NCI-H187 (cell line): ENCODE results near the gene DUSP10.

Source experiments
- DNase-seq, 2 experiments: peaks; one replicate each; lab custom pipeline; 2025; lab: John Stamatoyannopoulos, UW

DUSP10 gene

GRCh38 chr1:221693087-221693486, 48.8 kb downstream of the DUSP10 start:
- DNase-seq: no peak

GRCh38 chr1:221692643-221693042, 49.2 kb downstream of the DUSP10 start:
- no peak for DNase-seq

- no peak for DNase-seq
Observed at GRCh38 chr1:221691261-221691660, 50.6 kb downstream of the DUSP10 start.

GRCh38 chr1:221690858-221691257, 51.0 kb downstream of the DUSP10 start:
- DNase-seq: no peak

DNA sequence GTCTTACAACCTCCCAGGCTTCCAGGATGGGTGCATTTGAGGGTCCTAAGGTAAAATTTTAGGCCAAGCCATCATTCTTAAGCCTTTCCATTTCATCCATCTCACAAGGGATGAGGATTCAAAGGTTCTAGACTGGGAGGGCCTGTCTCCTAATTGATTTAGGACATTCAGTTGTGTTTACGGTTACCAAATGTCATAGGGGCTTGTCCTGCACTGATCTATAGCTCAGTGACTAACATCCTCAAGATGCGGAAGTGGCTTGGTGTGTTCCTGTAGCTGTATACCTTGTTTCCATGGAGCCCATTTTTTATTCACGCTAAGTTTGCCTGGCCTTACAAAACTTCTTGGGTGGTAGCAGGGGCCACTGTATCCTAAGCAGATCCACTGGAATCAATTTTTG, 52.8 kb downstream of the DUSP10 start:
- no peak for DNase-seq

DNA sequence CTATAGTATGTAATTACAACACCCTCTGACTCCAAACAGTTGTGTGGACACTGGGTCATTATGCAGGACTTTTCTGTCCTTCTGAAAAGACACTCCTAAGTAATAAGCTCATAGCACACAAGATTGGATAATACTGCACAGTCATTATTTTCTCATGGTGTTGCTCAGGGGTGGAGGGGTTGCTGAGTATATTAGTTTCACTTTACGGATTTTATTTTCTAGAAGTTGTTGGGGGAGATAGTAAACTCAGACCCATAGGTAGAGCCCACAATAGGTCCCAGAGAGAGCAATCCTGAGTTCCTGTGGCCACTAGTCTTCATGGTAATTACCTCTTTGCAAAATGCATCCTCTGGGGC, 53.4 kb downstream of the DUSP10 start:
- DNase-seq: no peak

DNA sequence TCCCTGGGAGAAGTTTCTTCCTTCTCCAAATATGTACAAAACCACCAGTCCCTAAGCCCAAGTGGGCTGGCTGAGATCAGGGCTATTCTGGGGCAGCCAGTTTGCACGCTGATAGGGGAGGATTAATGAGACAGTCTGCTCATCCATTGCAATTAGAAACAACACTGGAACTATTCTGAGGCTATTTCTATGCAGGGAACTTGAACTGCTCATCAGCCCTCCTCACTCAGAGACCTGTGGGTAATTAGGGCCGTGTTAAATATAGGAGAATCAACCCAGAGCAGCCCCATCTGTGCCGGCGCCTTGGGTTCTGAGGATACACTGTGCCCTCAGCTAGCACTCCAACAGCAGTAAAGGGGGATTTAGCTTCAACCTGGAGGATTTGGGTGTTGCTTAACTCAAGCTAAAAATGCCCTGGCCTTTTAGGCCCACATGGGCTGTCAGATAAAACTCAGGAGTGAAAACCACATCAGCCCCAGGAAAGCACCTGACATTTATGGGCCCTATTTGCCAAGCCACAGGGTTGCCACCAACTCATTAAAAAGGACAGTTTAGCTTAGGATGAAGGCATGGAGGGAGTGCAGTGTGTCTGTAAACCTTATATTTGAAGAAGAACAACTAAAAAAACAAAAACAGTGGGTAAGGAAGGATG, 53.9 kb downstream of the DUSP10 start:
- no peak for DNase-seq

DNA sequence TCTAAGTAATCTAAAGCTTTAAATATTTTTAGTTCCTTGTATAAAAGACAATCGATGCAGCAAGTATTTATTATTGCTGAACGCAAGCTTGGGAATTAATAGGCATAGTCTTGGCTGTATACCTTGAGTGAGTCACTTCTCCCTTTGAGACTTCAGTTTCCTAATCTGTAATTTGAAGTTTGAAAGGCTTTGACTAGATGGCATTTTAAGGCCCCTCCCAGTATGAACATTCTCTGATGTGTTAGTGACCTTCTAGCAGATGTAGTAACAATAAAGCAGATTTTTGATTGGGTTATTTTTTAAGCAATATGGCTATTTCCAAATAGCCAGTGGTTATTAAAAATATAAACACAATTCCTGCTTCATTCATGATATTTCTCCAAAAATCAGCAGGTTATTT, 58.2 kb downstream of the DUSP10 start:
- DNase-seq: no peak

DNA sequence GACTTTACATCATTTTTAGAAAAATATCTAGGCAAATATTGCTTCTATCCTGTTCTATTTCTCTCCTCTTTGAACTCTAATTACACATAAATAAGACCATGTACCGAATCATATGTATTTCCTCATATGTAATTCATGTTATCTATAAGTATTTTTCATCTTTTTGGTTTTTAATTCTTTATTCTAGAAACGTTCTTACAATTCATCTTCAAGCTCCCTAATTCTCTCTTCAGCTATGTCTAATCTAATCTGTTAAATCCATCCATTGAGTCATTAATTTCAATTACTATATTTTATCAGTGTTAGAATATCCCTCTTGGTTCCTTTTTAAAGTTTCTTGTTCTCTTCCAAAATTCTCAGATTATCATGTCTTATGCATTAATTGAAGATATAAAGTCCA, 61.8 kb downstream of the DUSP10 start:
- DNase-seq: no peak

- DNase-seq: no peak
Observed at GRCh38 chr1:221678014-221678413, 63.9 kb downstream of the DUSP10 start.

DNA sequence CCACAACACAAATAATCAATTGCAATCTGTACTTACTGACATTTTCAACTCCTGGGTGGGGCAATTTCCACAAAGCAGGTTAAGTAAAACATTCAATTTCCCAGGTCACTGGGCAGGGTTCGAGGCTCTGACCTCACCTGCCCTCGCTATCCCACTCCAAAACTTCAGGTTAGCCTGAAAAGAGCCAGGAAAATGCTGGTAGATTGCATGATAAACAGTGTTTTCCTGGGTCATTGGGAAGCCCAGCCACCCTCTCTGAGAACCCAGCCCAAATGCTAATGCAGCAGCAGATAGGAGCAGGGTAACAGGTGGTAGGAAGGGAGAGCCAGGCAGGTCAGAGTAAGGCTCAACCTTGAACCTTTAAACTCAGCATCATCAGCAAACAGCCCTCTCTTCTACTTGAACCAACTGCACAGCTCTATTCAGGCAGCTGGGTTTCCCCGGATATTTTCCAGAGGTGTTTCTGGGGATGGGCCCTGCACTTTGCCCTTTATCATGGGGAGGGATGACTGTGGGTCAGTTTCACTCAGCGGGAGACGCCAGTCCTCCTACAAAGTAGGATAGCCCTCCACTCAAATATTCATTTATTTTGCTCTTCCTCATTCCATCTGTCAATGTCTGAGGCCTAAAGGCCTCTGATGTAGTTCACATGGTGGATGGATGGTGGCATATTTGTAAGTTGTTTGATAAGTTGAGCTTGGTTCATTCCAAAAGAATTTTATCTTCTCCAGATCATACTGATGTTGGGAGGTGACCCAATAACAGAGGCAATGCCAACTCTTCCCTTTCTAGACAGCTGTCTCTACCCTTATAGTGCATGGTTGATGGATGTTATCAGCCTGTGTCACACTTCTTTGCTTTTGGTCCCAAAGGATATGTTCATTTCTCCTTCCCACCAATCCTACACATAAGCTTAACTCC, 65.7 kb downstream of the DUSP10 start:
- no peak for DNase-seq

- DNase-seq: no peak
Observed at GRCh38 chr1:221672965-221673364, 68.9 kb downstream of the DUSP10 start.

GRCh38 chr1:221672239-221672645, 69.6 kb downstream of the DUSP10 start:
- no peak for DNase-seq

DNA sequence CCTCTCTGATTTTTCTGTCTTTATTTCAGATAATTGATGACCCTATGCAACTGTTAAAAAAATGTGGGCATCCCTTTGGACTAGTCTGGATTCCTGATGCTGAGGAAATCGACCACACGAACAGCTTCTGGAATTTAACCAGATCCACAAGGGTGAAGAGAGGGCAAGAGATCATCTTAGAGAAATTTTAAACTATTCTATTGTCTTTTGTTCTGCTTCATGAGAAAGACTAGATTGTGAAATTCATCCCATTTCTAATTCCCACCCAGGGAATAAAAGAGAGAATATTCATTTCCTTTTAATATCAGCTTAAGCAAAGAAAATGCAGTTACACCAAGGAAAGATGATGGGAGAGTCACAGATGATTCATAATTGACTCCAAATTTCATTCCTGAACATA, 71.8 kb downstream of the DUSP10 start:
- no peak for DNase-seq

DNA sequence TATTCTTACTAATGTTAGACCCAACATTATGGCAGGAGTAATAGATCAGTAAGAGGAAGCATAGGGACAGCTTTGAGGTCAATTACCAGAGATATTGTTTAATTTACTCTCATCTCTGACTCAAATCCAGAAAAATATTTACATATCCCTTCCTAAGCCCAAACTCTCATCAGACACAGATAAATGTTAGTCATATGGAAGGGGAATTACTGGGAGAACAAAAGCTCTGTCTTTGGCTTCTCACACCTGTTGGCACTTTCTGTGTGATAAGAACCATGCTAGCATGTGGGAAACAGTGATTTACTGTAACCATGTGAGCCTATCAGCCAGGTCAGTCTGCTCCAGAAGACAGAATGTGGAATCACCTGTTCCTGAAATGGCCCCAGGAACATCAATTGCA, 72.4 kb downstream of the DUSP10 start:
- no peak for DNase-seq

- no peak for DNase-seq
Observed at GRCh38 chr1:221667504-221667903, 74.4 kb downstream of the DUSP10 start.

- DNase-seq: no peak
Observed at GRCh38 chr1:221664253-221664652, 77.6 kb downstream of the DUSP10 start.

GRCh38 chr1:221663321-221663720, 78.6 kb downstream of the DUSP10 start:
- DNase-seq: no peak

DNA sequence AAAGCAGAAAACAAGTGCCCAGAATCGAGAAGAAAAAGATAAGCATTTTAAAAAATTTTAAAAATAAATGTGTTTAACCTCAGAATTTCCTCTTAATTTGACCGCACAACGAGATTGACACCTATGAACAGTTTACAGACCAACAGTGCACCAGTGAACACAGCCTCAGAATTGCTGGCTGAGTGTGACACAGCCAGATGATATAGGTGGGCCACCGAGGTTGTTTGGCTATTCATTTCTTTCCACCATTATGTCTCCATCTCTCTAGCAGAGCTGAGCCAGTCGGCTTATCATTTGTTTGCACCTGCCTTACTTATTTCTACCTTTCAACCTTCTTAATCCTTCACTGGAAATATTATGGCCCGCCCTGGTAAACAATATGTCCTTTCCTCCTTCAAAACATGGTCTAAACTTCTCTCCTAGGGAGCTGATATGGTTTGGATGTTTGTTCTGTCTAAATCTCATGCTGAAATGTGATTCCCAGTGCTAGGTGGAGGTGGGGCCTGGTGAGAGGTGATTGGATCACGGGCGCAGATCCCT, 86.1 kb downstream of the DUSP10 start:
- no peak for DNase-seq
